Endodermal cell (in vitro differentiated cells): ENCODE measurements around the gene SIX2. TPM values are rescaled to one million over a fixed set of nuclear protein-coding genes. Genes with fewer than 3 reads are reported as not detected.

Experiments
- DNase-seq: peaks from one replicate; pipeline ENCODE4 v3.0.0-alpha.2; 2017
- H3K27ac ChIP-seq: 2 replicates; pipeline ENCODE4 v1.5.1; 2013; ENCODE audit warnings: mild to moderate bottlenecking, low read depth, low read length, moderate library complexity
- H3K27me3 ChIP-seq: 2 replicates; pipeline ENCODE4 v1.6.1; 2013; ENCODE audit warnings: mild to moderate bottlenecking, low read length, moderate library complexity; ENCODE audit not compliant: insufficient read depth, control insufficient read depth, poor library complexity, severe bottlenecking
- H3K36me3 ChIP-seq: 2 replicates; pipeline ENCODE4 v1.7.0; 2013; ENCODE audit warnings: mild to moderate bottlenecking, low read length, moderate library complexity; ENCODE audit not compliant: control insufficient read depth, insufficient read depth
- H3K4me1 ChIP-seq: one replicate; pipeline ENCODE4 v1.7.0; 2013; ENCODE audit warnings: low read length; ENCODE audit not compliant: control insufficient read depth, insufficient read depth
- H3K4me3 ChIP-seq: 2 replicates; pipeline ENCODE4 v1.5.1; 2013; ENCODE audit warnings: mild to moderate bottlenecking, low read length, moderate library complexity
- H3K9ac ChIP-seq: 2 replicates; pipeline ENCODE4 v1.6.1; 2013; ENCODE audit warnings: mild to moderate bottlenecking, low read length, moderate library complexity; ENCODE audit not compliant: poor library complexity, severe bottlenecking; ENCODE audit errors: extremely low read depth
- H3K9me3 ChIP-seq: 2 replicates; pipeline ENCODE4 v1.6.1; 2013; ENCODE audit warnings: mild to moderate bottlenecking, low read length, moderate library complexity; ENCODE audit not compliant: control insufficient read depth
- H3K27ac Mint-ChIP-seq: 2 replicates; pipeline ENCODE4 v1.8.0; 2020; ENCODE audit warnings: mixed read lengths
- H3K27me3 Mint-ChIP-seq: 2 replicates; pipeline ENCODE4 v1.8.0; 2021; ENCODE audit warnings: mild to moderate bottlenecking, mixed read lengths; ENCODE audit not compliant: insufficient read depth
- H3K36me3 Mint-ChIP-seq: 2 replicates; pipeline ENCODE4 v1.8.0; 2020; ENCODE audit warnings: low read depth, mixed read lengths
- H3K4me1 Mint-ChIP-seq: 2 replicates; pipeline ENCODE4 v1.8.0; 2020; ENCODE audit warnings: mixed read lengths
- H3K4me3 Mint-ChIP-seq: 2 replicates; pipeline ENCODE4 v1.8.0; 2020; ENCODE audit warnings: mild to moderate bottlenecking, moderate library complexity, mixed read lengths
- H3K9me3 Mint-ChIP-seq: 2 replicates; pipeline ENCODE4 v1.8.0; 2020; ENCODE audit warnings: mild to moderate bottlenecking, mixed read lengths
- WGBS, 2 experiments: methylation state at CpG; one replicate each; pipeline versions ENCODE4 v1.1.5 to v1.1.7; 2013; ENCODE audit warnings: missing lambda C conversion rate in 2 of 2, mixed read lengths in 1 of 2; ENCODE audit not compliant: insufficient coverage in 1 of 2, insufficient read length in 1 of 2; 5-methylcytosine and 5-hydroxymethylcytosine counted together
- total RNA-seq, 2 donors: library from RNA; stranded (reverse); fragmentation: NEBNext Ultra II Directional in 1 of 2; extraction: Animal tissue kit (Norgen Biotek cat#: 25700) in 1 of 2; gene quantifications; 2 replicates in 1 of 2; 3 replicates in 1 of 2; pipeline ENCODE4 v1.2.1, GENCODE V29; 2021
- TF ChIP-seq, protein P1 (sequence below): fragments of 200-600 bp; sonication (generic); conservative IDR thresholded peaks from 2 replicates; pipeline ENCODE4 v1.5.0; 2021; ENCODE audit warnings: antibody characterized with exemption, mild to moderate bottlenecking

Gene SIX2
- total RNA-seq, 2 donors from 2014 or later = not detected

DNA sequence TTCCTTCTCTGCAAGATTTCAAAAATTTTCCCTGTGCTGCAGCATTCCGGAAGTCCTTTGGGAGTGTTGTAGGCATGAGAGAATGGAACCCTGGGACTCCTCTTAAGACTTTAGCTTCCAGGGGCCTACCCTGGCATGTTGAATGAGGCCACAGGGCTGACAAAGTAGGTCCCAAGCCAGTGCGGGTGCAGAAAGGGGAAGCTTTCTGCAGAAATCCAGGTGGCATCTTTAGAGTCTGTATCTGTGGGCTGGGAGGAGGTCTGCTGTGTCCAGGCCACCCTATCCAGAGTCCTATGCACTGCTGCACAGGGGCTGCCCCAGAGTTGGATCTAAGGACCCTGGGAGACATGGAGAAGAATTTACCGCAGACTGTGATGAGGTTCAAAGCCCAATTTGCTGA lies 1.9 kb upstream of the SIX2 start:
- Histone ChIP-seq H3K27me3 (peaks cover 100% of the 10 kb centered on the region), H3K9me3 (no peaks in the 10 kb centered on the region), H3K36me3 (no peaks in the 10 kb centered on the region), H3K4me1 (peaks cover 4% of the 10 kb centered on the region), H3K9ac (no peak overlapping the region), H3K4me3 (no peak overlapping the region), H3K27ac (no peak overlapping the region)
- peaks cover 10% of the 10 kb centered on the region for H3K4me1 Mint-ChIP-seq
- 65 to 69% methylated on average over 2 to 3 of the region's 3 CpGs for WGBS, 2 experiments
- H3K9me3 Mint-ChIP-seq = no peaks in the 10 kb centered on the region
- no peak for DNase-seq
- H3K36me3 Mint-ChIP-seq = no peaks in the 10 kb centered on the region
- TF ChIP-seq, protein P1, sequence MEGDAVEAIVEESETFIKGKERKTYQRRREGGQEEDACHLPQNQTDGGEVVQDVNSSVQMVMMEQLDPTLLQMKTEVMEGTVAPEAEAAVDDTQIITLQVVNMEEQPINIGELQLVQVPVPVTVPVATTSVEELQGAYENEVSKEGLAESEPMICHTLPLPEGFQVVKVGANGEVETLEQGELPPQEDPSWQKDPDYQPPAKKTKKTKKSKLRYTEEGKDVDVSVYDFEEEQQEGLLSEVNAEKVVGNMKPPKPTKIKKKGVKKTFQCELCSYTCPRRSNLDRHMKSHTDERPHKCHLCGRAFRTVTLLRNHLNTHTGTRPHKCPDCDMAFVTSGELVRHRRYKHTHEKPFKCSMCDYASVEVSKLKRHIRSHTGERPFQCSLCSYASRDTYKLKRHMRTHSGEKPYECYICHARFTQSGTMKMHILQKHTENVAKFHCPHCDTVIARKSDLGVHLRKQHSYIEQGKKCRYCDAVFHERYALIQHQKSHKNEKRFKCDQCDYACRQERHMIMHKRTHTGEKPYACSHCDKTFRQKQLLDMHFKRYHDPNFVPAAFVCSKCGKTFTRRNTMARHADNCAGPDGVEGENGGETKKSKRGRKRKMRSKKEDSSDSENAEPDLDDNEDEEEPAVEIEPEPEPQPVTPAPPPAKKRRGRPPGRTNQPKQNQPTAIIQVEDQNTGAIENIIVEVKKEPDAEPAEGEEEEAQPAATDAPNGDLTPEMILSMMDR = no peak
- peaks cover 94% of the 10 kb centered on the region for H3K27me3 Mint-ChIP-seq
- no peak overlapping the region for H3K4me3 Mint-ChIP-seq
- H3K27ac Mint-ChIP-seq = no peak overlapping the region

DNA sequence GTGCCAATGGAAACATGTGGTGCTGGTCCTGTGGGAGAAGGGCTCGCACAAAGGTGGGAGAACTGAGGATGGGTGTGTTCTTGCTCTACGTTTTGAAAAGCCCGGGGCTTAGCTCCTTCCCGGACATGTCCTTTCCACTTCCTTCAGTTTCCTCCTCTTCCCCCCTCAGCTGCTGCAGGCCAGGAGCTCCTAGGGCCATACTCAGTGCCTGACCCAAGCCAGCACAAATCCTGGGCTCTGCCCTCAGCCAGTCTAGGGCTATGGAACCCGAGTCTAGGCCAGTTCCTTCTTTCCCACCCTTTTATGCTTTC lies 1.4 kb upstream of the SIX2 start:
- peaks cover 100% of the 10 kb centered on the region for H3K27me3 ChIP-seq
- no peaks in the 10 kb centered on the region for H3K9me3 Mint-ChIP-seq
- peaks cover 4% of the 10 kb centered on the region for H3K4me1 ChIP-seq
- no peaks in the 10 kb centered on the region for H3K9me3 ChIP-seq
- H3K27ac ChIP-seq = no peak overlapping the region
- H3K4me1 Mint-ChIP-seq = peaks cover 10% of the 10 kb centered on the region
- no peaks in the 10 kb centered on the region for H3K36me3 ChIP-seq
- peak overlapping the region; percentile 51 for H3K4me3 Mint-ChIP-seq
- H3K4me3 ChIP-seq = peak overlapping the region; percentile 80
- no peak overlapping the region for H3K27ac Mint-ChIP-seq
- TF ChIP-seq, protein P1 = no peak
- peaks cover 94% of the 10 kb centered on the region for H3K27me3 Mint-ChIP-seq
- no peaks in the 10 kb centered on the region for H3K36me3 Mint-ChIP-seq
- no peak for DNase-seq
- WGBS, 2 experiments = 14 to 22% methylated on average over 3 to 5 of the region's 5 CpGs
- H3K9ac ChIP-seq = no peak overlapping the region

DNA sequence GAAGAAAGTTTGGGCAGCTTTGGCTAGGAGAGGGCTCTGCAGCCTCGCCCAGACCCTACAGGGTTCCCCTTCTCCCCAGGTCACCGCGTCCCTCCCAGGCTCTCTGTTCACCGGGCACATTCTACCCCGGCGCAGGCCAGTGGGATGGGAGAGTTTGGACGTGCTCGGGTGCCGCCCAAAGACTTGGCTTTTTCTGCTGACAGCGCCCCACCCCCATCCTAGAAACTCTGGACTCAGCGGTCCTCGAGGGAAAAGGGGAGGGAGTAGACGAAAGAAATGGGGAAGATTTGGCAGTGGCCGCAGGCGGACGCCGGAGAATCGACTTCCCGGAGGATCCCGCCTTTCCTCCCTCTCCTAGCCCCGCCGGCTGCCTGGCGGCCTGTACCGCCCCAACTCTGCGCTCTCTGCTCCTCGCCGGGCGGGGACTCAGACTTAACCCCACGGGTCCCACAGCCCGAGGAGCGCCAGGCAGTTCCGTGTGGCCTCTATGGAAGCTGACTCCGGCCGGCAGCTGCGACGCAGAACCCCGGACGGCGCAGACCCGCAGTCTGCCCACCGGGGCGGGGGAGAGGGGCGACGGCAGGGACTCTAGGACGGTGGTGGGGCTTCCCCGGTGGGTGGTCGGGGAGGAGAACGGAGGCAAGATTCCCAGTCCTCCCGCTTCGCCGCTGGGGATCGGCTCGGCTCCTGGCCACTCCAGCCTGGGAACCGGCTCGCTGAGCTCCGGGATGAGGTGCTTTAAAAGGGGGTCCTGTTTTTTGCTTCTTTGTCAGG lies 863 bp upstream of the SIX2 start:
- peak overlapping the region; percentile 51 for H3K4me3 Mint-ChIP-seq
- H3K9me3 Mint-ChIP-seq = no peaks in the 10 kb centered on the region
- peak; percentile 89 for DNase-seq
- Histone ChIP-seq H3K9ac (no peak overlapping the region), H3K27me3 (peaks cover 100% of the 10 kb centered on the region), H3K4me3 (peak overlapping the region; percentile 80), H3K4me1 (peaks cover 4% of the 10 kb centered on the region), H3K27ac (no peak overlapping the region), H3K36me3 (no peaks in the 10 kb centered on the region), H3K9me3 (no peaks in the 10 kb centered on the region)
- H3K4me1 Mint-ChIP-seq = peaks cover 10% of the 10 kb centered on the region
- TF ChIP-seq, protein P1 = no peak
- H3K36me3 Mint-ChIP-seq = no peaks in the 10 kb centered on the region
- no peak overlapping the region for H3K27ac Mint-ChIP-seq
- WGBS, 2 experiments = 1% methylated on average over 14 to 55 of the region's 56 CpGs
- H3K27me3 Mint-ChIP-seq = peaks cover 94% of the 10 kb centered on the region
